Endothelial cell of umbilical vein (primary cell): Measurements from ENCODE around the gene TMC2. TPM values are rescaled to one million over a fixed set of nuclear protein-coding genes. Genes with fewer than 3 reads are reported as not detected.

Source experiments
- BruUV-seq: library from RNA; stranded (reverse); fragments of 400-500 nt; replicated peaks from 2 replicates; lab custom pipeline; 2021; lab: Mats Ljungman, UMichigan
- CTCF ChIA-PET: fragments of 300-600, 350-600 bp; sonication (Branson Sonifier 250); formaldehyde crosslinking; loops from one replicate; lab custom pipeline; 2021; ENCODE audit warnings: antibody characterized with exemption, inconsistent platforms; lab: Charles Lee
- POLR2A ChIA-PET: fragments of 300-600, 350-600 bp; sonication (Branson Sonifier 250); formaldehyde crosslinking; loops from one replicate; lab custom pipeline; 2021; ENCODE audit warnings: antibody characterized with exemption, inconsistent platforms; lab: Charles Lee
- DNase-seq: peaks from one replicate; pipeline ENCODE4 v3.0.0-alpha.2; 2011; ENCODE audit warnings: low read depth, low spot score
- FAIRE-seq: peaks from 2 replicates; lab custom pipeline; 2011; peaks lifted over from hg19 to GRCh38; lab: Jason Lieb, UNC
- H2AFZ ChIP-seq: 2 replicates; pipeline ENCODE4 v1.6.0; 2012; ENCODE audit warnings: low read depth, low read length, control low read depth, inconsistent platforms
- H3K27ac ChIP-seq: 2 replicates; pipeline ENCODE4 v1.5.1; 2011; ENCODE audit warnings: low read depth, mild to moderate bottlenecking, control low read depth, low read length, moderate library complexity; ENCODE audit not compliant: insufficient read depth
- H3K27me3 ChIP-seq, 2 experiments: 2 replicates each; pipeline versions ENCODE4 v1.6.0 to v1.6.1; 2011; ENCODE audit warnings: low read length in 2 of 2, mixed read lengths in 1 of 2; ENCODE audit not compliant: control insufficient read depth in 2 of 2, insufficient read depth in 2 of 2
- H3K36me3 ChIP-seq, 2 experiments: 2 replicates in 1 of 2; 3 replicates in 1 of 2; pipeline ENCODE4 v1.5.1; 2011; ENCODE audit warnings: low read length in 2 of 2, mild to moderate bottlenecking in 1 of 2, moderate library complexity in 1 of 2; ENCODE audit not compliant: control insufficient read depth in 2 of 2, insufficient read depth in 2 of 2; ENCODE audit errors: extremely low read depth in 1 of 2
- H3K4me1 ChIP-seq: 3 replicates; pipeline ENCODE4 v1.5.1; 2011; ENCODE audit warnings: mild to moderate bottlenecking, low read length; ENCODE audit not compliant: control insufficient read depth, insufficient read depth; ENCODE audit errors: extremely low read depth
- H3K4me2 ChIP-seq: 2 replicates; pipeline ENCODE4 v1.6.1; 2011; ENCODE audit warnings: low read length, control low read depth, mixed read lengths; ENCODE audit not compliant: insufficient read depth
- H3K4me3 ChIP-seq, 3 experiments: fragments of 200-600 bp in 1 of 3; sonication (generic), shearing (Covaris generic) in 1 of 3; replicated peaks in 1 of 3; 2 replicates each; pipeline ENCODE4 v1.5.1; 2011 to 2016; ENCODE audit warnings: control low read depth in 3 of 3, low read length in 3 of 3, mild to moderate bottlenecking in 2 of 3, inconsistent platforms in 1 of 3, low read depth in 1 of 3, moderate library complexity in 1 of 3; ENCODE audit not compliant: insufficient read depth in 1 of 3
- H3K79me2 ChIP-seq: 2 replicates; pipeline ENCODE4 v1.6.0; 2012; ENCODE audit warnings: low read length, inconsistent platforms; ENCODE audit not compliant: control insufficient read depth, insufficient read depth
- H3K9ac ChIP-seq: replicated peaks from 2 replicates; pipeline ENCODE3; 2011; ENCODE audit warnings: low read length, control low read depth; ENCODE audit not compliant: insufficient read depth; ENCODE audit errors: extremely low read depth
- H3K9me1 ChIP-seq: replicated peaks from 3 replicates; pipeline ENCODE4 v1.6.0; 2011; ENCODE audit warnings: mild to moderate bottlenecking, low read length; ENCODE audit not compliant: control insufficient read depth, insufficient read depth; ENCODE audit errors: extremely low read depth
- H3K9me3 ChIP-seq: replicated peaks from 2 replicates; pipeline ENCODE4 v1.5.1; 2012; ENCODE audit warnings: low read length, inconsistent platforms; ENCODE audit not compliant: control insufficient read depth, insufficient read depth
- H4K20me1 ChIP-seq: replicated peaks from 2 replicates; pipeline ENCODE3; 2011; ENCODE audit warnings: mild to moderate bottlenecking, low read length; ENCODE audit not compliant: control insufficient read depth, insufficient read depth; ENCODE audit errors: extremely low read depth
- CTCF ChIP-seq, 2 donors: IDR thresholded peaks; 1 replicate in 1 of 2; 2 replicates in 1 of 2; pipeline ENCODE4 v1.5.1; 2011; ENCODE audit warnings: low read length in 2 of 2, mild to moderate bottlenecking in 2 of 2, moderate library complexity in 2 of 2, control low read depth in 1 of 2, inconsistent platforms in 1 of 2, low read depth in 1 of 2; ENCODE audit not compliant: insufficient read depth in 1 of 2; ENCODE audit errors: extremely low read depth in 1 of 2
- EZH2 ChIP-seq: IDR thresholded peaks from 2 replicates; pipeline ENCODE4 v1.6.1; 2012; ENCODE audit warnings: borderline replicate concordance, low read depth, mild to moderate bottlenecking, moderate library complexity, low read length, inconsistent platforms; ENCODE audit not compliant: severe bottlenecking
- FOS ChIP-seq: IDR thresholded peaks from 2 replicates; pipeline ENCODE4 v1.6.1; 2011; ENCODE audit warnings: mild to moderate bottlenecking, low read length, moderate library complexity, borderline replicate concordance; ENCODE audit not compliant: insufficient read depth
- GATA2 ChIP-seq: IDR thresholded peaks from 2 replicates; pipeline ENCODE4 v1.7.0; 2011; ENCODE audit warnings: low read depth, mild to moderate bottlenecking, moderate library complexity, mixed read lengths, low read length; ENCODE audit not compliant: insufficient read length, insufficient read depth
- JUN ChIP-seq: IDR thresholded peaks from 2 replicates; pipeline ENCODE4 v1.6.1; 2011; ENCODE audit warnings: borderline replicate concordance, low read depth; ENCODE audit not compliant: insufficient read length, insufficient read depth
- MAX ChIP-seq: IDR thresholded peaks from 2 replicates; pipeline ENCODE4 v1.6.1; 2011; ENCODE audit not compliant: insufficient read depth, insufficient read length
- MYC ChIP-seq: IDR thresholded peaks from one replicate; pipeline ENCODE4 v1.6.1; 2011; ENCODE audit warnings: mild to moderate bottlenecking, low read depth, low read length
- POLR2A ChIP-seq: IDR thresholded peaks from 2 replicates; pipeline ENCODE4 v1.6.1; 2012; ENCODE audit warnings: low read depth, mild to moderate bottlenecking, control low read depth, low read length
- POLR2AphosphoS5 ChIP-seq: IDR thresholded peaks from 2 replicates; pipeline ENCODE4 v1.6.1; 2012; ENCODE audit warnings: low read depth, mild to moderate bottlenecking, control low read depth, low read length, moderate library complexity; ENCODE audit not compliant: insufficient read depth
- dilution Hi-C: fragments of 300-500 bp; cut with MboI; formaldehyde crosslinking; loops from one replicate; pipeline ENCODE4 v1.15.0; 2019; ENCODE audit warnings: low sequenced_read_pairs; ENCODE audit not compliant: extremely low pct_ligation_motif_present
- intact Hi-C: fragments of 100-400 bp; cut with micrococcal nuclease; formaldehyde crosslinking; loops from one replicate; pipeline ENCODE4 v1.10.0; 2022
- polyA plus RNA-seq, 4 experiments: library from polyadenylated mRNA; depleted of rRNA in 3 of 4; stranded (reverse) in 3 of 4; unstranded in 1 of 4; fragments of >200 nt; gene quantifications; 2 replicates each; pipeline versions ENCODE4 v1.2.1 to v1.2.3, GENCODE V29; 2011 to 2012; ENCODE audit warnings: missing spikeins in 1 of 4
- total RNA-seq: library from RNA; stranded (reverse); gene quantifications from 2 replicates; pipeline ENCODE4 v1.2.3, GENCODE V29; 2021

TMC2 gene
- total and polyA plus RNA-seq, 2 donors (not counting 3 experiments of a cell fraction or from before 2014, with no cell fraction given), result not detected

- no peaks in the 10 kb centered on the region for H3K9me1 ChIP-seq
- H2AFZ ChIP-seq, result no peak overlapping the region
- ChIA-PET CTCF (no interaction called here), POLR2A (interaction anchor here (0.6 kb wide), 1 partner anchor 276 kb away, joined by 3 read pairs; no protein-coding TSS in a partner anchor)
- FAIRE-seq, result no peak
- no peak for DNase-seq
- no peaks in the 10 kb centered on the region for H3K9me3 ChIP-seq
- no TSS peak for BruUV-seq
- no peak overlapping the region for H3K4me2 ChIP-seq
- H3K27ac ChIP-seq, result no peak overlapping the region
- no peaks in the 10 kb centered on the region for H3K79me2 ChIP-seq
- no peaks in the 10 kb centered on the region for H3K36me3 ChIP-seq
- intact Hi-C loops, result no loop called here
- H3K4me3 ChIP-seq, result no peak overlapping the region
- dilution Hi-C loops, result no loop called here
- no peaks in the 10 kb centered on the region for H3K4me1 ChIP-seq
- H3K27me3 ChIP-seq, result peaks cover 3 to 10% of the 10 kb centered on the region in 2 experiments
- H3K9ac ChIP-seq, result no peak overlapping the region
- no peak for TF ChIP-seq POLR2AphosphoS5
- TF ChIP-seq GATA2, result no peak
- no peak for TF ChIP-seq JUN
- TF ChIP-seq MYC, result no peak
- no peak for TF ChIP-seq EZH2
- TF ChIP-seq POLR2A, result no peak
- TF ChIP-seq FOS, result no peak
- TF ChIP-seq CTCF (IDR thresholded peaks at IDR 0.05; ENCODE audit: extremely low read depth in 1 of 2, insufficient read depth in 1 of 2, low read depth in 1 of 2, low read length in 2 of 2), result no peak
- TF ChIP-seq MAX, result no peak
- H4K20me1 ChIP-seq, result no peaks in the 10 kb centered on the region
These were observed 57.4 kb downstream of the TMC2 start for GRCh38 chr20:2593756-2594155.
